AML-193 (cell line): Measurements from ENCODE around the gene TMEM252.

Experiments
- DNase-seq, 2 experiments: peaks; one replicate each; lab custom pipeline; 2025; lab: John Stamatoyannopoulos, UW

Gene TMEM252

DNA sequence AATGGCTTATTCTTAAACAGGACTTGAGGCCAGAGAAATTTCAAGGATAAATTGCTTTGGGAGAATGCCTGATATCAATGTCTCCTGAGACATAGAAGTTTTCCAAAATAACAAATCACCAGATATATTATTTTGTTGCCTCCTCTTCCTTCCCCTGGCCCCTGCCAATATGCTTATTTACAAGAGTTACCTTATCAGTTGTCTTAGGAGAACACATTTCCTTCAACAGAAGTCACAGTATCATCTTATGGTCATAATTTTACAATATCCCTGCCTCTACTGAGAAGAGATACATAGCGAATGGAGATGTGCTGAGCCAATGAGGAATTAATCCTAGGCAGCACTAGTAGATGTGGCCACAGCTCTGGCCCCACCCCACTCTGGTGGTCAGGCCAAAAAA is 43.1 kb downstream of the TMEM252 start:
- no peak for DNase-seq

DNA sequence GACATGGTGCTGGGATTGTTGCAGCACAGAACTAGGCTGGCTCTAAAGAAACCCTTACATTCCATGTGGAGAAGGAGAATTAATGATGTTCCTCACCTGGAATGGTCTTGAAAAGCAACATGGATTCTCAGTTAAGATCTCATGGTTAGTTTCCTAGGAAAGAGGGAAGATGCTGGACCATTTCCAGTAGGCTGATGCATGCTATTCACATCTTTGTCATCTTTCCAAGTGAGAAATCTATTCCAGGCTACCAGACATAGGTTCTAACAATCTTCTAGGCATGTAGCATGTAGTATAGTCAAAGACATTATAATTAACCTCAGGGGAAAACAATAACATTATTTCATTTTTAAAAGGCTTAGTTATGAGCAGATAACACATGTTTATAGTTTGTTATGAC is 44.3 kb downstream of the TMEM252 start:
- DNase-seq = no peak

DNA sequence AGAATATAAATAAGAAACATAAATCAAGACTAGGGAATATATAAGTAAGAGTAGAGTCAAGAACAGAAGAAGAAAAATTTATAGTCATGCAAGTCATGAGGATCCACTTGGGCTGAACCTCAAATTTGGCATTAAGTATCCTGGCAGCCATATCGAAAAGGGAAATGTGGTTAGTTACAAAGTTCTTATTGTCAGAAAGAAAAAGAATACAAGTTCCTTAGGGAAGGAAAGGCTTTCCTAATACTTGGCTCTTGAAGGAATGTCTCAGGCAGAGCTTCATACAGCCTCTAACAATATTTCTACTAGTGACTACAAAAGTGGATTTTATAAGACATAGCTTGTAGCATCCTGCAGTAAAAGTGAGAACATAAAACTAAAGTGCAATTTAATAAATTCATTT is 45.4 kb downstream of the TMEM252 start:
- DNase-seq = no peak

DNA sequence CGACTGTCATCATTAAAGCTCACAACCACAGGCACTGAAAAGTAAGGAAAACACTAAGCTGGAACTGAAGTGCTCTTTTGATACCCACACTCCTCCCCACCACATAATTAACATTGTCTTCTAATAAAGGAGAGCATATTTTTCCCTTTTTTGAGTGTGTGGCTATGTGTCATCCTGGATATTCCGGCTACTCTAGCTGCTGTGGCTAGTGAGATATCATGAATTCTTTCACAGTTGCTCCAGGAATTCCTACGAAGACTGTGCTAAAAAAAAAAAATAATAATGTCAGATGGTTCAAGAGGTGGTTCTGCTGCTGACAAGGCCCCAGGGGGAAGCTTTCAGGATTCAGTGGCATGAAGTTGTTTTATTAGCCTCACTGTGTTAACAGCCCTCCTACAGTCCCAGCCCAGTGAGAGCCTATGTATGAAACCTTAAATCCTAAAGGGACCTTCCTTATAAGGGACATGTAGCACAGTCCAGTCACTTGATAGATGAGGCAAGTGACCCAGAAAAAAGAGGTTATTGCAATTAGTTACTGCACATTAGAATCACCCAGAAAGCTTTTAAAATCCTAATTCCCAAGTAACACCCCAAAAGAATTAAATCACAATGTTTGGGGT is 46.6 kb downstream of the TMEM252 start:
- no peak for DNase-seq

DNA sequence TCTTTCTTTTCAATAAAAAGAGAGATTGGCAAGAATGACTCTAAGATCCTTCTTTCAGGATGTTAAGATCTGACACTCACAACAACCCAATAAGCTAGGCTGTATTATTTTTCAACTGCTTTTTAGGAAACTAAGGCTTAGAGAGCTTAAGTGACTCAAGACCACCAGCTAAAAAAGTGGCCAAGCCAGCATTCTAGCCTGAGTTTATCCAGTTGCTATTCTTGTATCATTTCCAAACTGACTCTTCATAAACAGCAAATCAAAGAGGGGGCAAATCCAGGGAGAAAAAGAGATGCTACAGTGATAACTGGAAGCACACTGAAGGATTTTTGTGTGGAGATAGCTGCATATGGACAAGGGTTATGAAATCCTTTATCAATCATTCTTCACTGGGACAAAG is 47.1 kb downstream of the TMEM252 start:
- DNase-seq = no peak

DNA sequence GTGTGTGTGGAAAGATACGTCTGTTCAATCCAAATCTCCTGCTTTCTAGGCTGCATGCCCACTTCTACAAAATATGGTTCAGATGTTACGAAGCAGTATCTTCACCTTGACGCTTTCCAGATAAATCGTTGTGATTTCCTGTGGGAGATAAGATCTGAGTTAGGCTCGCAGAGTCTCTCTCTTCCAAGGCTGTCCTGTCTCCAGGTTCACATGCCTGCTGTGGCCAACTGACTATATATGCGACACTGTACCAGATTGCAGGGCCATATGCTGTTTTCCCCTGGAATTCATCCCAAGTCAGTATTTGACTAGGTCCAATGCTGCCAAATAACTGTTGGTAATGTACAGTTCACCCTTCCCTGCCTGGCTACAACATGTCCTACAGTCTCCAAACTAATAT is 47.9 kb downstream of the TMEM252 start:
- DNase-seq = no peak

DNA sequence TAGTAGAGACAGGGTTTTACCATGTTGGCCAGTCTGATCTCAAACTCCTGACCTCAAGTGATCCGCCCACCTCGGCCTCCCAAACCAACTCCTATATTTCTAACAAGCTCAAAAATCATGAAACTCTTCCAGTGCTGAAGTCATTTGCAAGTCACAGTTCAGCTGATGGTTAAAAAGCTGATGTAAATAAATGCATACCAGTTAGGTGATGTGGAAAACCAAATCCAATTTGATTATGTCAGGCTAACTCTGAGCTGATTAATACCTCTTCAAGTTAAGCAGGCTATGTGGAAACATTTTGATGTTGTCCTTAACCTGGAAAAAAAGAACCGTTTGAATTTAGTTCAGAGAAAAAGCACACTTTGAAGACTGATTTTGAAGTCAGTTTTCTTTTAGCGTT is 51.0 kb downstream of the TMEM252 start:
- no peak for DNase-seq

DNA sequence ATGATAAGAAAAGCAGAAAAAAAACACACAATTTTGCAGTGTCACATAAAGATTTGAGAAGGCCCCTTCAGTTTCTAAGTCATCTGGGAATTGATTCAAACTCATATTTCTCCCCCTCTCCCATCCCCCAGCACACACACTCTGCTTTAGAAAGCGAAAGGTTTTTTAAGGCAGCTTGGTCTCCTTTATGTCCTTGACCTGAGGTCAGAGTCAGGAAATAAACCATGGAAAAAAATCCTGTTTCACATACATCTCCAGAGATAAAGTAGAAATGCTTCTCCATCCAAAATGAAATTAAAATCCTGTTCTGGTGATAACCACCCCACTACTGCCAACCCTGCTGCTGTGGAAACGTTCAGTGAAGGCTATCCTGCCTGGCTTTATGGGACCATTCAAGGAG is 52.6 kb downstream of the TMEM252 start:
- DNase-seq = no peak
